ENCODE data around the gene DOCK3.
"Not testable (repeated sequence)": the region's sequence is repeated elsewhere in the genome, so short reads cannot be mapped to it uniquely, and the experiment has no call there.

The DOCK3 gene

DNA sequence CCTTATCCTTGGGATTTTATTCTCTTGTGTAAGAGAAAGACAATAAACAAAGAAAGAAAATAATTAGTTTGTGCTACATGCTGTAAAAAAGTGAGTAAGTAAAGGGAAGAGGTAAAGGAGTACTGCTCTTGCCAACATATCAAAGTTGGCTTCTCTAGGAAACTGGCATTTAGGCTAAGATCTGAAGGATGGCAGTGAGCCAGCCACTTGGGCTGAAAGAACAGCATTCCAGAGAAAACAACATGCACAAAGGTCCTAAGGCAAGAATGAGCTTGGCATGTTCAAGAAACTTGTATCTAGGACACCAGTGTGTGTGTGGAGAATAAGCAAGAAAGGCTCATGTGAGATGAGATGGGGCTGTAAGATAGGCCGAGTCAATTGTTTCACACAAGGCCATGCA, 464.9 kb downstream of the DOCK3 start:
- DNase-seq, result no peak

- DNase-seq, result no peak
These were observed 466.8 kb downstream of the DOCK3 start for GRCh38 chr3:51141573-51141972.

DNA sequence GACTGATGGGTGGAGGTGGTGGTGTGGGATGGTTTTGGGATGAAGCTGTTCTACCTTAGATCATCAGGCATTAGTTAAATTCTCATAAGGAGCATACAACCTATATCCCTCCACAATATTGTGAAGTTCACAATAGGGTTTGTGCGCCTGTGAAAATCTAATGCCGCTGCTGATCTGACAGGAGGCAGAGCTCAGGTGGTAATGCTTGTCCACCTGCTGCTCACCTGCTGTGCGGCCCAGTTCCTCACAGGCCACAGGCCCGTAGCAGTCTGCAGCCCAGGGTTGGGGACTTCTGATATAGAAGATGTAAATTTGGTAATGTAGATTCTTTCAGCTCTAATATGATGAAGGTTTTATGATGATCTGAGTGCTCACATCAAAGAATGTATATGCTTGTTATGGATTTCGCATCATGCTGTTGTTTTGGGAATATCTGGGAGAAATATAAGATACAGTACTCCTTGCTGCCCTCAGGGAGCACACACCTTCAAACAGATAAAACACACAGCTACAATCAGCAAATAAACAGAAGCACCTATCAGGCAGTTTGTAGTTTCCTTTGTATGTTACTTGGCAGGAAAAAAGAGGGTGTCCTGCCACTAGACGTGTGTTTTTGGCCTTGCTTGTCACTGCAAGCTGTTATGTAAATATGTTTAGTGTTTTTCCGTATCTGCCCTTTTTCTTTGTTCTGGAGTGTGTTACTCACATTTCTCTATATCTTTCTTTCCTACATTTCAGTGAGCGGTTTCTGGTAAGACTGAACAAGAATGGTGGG, 471.3 kb downstream of the DOCK3 start:
- DNase-seq, result no peak

- no peak for DNase-seq
These were observed 472.1 kb downstream of the DOCK3 start for GRCh38 chr3:51146781-51147180.

GRCh38 chr3:51156147-51156546, 481.4 kb downstream of the DOCK3 start:
- DNase-seq, result no peak

DNA sequence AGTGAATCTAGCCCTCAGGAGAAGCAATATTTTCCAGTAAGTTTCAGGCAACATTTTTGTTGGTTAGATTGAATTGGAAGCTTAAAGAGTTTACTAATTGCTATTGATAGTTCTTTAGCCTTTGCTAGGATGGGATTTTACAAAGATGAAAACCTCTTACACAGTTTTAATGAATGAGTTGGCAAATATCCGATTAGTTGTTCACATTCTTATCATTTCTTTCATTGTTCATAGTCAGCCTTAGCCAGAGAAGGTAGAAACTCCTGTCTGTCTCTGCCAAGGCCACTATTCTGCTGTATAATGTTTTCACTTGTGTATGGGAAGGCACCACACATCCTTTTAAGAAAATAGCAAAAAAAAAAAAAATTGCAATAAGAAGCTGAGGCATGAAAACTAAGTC, 488.3 kb downstream of the DOCK3 start:
- no peak for DNase-seq

DNA sequence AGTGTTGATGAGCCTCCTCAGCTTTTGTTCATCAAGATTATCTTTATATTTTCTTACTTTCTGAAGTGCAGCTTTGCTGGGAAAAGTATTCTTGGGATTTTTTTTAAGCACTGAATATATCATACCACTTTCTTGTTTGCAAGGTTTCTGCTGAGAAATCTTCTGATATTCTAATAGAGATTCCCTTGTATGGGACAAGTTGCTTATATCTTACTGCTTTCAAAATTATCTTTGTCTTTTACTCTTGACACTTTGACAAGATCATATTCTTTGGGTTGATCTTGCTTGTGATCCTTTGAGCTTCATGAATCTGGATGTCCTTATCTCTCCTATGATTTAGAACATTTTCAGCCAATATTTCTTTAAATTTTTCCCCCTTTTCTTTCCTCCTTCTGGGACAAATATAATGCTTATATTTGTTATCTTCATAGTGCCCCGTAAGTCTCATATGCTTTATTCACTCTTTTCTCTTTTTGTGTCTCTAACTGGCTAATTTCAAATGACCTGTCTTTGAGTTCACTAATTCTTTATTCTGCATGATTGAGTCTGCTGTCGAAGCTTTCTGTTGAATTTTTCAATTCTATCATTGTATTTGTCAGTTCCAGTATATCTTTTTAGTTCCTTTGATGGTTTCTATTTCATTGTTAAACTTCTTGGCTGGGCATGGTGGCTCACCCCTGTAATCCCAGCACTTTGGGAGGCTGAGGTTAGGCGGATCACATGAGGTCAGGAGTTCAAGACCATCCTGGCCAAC, 499.0 kb downstream of the DOCK3 start:
- DNase-seq, result no peak

- no peak for DNase-seq
These were observed 502.2 kb downstream of the DOCK3 start for GRCh38 chr3:51176923-51177322.

GRCh38 chr3:51186446-51186845, 511.7 kb downstream of the DOCK3 start:
- DNase-seq, result not testable (repeated sequence)

DNA sequence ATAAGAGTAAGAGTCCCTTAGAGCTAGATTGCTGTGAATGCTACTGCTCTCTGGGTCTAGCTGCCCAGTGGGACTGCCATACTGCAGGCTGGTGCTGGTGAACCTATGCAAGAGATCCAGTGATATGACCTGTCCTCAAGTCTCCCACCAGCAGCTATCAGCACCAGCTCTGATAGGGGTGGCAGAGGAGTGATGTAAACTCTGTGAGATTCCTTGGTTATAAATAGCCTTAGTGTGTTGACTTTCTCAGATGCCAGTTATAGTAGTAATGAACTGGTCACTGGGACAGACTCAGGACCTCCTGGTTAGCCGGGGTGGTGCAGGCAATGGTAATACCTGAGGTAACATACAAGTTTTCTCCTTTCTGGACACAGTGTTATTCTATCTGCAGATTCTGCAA, 515.5 kb downstream of the DOCK3 start:
- DNase-seq, result no peak

GRCh38 chr3:51190827-51191226, 516.1 kb downstream of the DOCK3 start:
- no peak for DNase-seq

DNA sequence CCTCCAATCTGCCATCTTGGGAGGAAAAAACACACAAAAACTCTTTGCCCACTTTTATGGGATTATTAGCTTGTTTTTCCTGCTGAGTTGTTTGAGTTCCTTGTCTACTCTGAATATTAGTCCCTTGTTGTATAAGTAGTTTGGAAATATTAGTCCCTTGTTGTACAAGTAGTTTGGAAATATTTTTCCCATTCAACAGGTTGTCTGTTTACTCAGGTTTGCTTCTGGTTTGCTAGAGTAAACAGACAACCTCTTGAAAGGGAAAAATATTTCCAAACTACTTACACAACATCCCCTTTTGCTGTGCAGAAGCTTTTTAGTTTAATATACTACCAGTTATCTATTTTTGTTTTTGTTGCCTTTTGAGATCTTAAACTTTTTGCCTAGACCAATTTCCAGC, 517.0 kb downstream of the DOCK3 start:
- no peak for DNase-seq

DNA sequence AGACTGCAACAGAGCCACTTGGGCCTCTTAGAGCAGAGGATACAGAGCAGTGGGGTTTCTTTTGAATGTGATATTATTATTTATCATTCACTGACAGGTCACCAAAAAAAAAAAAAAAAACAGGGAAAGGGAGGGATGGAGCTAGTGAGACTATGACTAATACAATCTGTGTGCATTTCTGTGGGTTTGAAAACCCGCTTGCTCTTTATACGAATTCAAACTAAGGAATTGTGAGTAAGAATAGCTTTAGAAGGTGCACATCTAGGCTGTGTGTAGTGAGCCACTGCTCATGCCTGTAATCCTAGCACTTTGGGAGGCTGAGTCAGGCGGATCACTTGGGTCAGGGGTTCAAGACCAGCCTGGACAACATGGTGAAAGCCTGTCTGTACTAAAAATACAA, 523.8 kb downstream of the DOCK3 start:
- DNase-seq, result no peak

- not testable (repeated sequence) for DNase-seq
These were observed 524.6 kb downstream of the DOCK3 start for GRCh38 chr3:51199296-51199695.

DNA sequence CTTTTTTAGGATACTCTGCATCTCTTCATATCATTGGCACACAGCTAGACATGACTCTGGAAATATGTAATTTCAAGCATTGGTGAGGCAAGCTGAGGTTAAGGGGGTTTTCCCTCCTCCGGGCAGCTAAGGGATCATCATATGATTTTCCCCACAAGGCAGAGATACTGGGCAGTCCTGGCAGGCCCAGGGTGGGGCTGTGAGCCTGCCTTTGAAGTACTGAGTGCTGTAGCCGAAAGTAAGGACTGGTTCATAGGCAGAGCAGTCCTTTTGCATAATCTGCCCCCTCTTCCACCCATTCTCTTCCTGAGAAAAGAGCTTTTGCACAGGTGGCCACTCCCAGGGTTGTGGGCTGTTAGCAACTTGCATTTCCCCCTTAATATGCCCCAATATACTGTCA, 541.6 kb downstream of the DOCK3 start:
- DNase-seq, result no peak

DNA sequence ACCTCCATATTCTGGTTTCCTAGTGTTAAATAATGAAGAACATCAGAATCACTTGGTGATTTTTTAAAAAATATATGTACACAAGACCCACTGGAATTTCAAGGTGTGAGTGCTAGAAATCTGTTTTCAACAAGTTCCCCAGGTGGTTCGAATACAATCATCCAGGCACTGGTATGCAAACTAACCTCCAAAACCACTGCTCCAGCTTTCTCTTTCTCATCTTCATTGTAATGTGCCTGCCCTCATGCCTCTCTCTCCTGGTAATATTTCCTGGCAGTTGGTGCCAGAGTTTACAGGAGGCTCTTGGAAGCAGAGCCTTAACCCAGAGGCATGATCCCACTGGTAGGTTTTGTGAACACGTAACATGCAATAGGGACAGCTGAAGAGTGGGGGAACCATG, 547.2 kb downstream of the DOCK3 start:
- no peak for DNase-seq

- no peak for DNase-seq
These were observed 549.6 kb downstream of the DOCK3 start for GRCh38 chr3:51224283-51224682.

DNA sequence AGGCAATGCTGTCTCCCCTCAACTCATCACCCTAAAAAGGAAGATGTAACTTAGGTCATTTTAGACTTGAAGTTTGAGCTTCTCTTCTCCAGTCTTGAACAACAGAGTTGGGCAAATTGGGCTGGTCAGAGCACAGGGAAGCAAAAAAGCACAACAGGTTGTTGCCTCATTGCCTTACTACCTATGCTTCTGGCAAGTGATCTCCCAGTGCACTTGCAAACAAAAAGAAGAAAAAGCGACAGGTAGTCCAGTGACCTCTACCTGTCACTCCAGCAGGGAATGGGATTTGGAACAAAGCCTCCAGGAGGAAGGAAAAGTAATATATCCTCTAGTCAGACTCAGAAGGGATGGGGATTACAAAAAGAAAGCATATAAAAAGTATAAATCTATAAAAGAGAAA, 550.1 kb downstream of the DOCK3 start:
- no peak for DNase-seq

GRCh38 chr3:51242939-51243338, 568.2 kb downstream of the DOCK3 start:
- no peak for DNase-seq

GRCh38 chr3:51243924-51244323, 569.2 kb downstream of the DOCK3 start:
- DNase-seq, result no peak

DNA sequence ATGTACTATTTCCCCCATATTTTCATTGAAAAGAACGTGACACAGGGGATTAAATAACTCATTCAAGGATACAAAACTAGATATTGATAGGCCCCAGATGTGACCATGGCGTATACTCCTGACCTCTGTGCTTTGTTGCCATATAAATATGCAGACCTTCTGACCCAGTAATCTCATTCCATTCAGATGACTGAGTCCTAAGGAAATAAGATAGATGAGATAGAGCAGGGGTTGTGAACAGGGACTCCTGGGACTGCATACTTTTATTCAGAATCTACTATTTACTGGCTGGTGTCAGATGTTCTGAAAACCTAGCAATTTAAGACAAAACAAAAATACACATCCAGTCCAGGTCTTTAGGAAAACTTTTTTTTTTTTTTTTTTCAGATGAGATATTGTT, 571.1 kb downstream of the DOCK3 start:
- DNase-seq, result no peak

DNA sequence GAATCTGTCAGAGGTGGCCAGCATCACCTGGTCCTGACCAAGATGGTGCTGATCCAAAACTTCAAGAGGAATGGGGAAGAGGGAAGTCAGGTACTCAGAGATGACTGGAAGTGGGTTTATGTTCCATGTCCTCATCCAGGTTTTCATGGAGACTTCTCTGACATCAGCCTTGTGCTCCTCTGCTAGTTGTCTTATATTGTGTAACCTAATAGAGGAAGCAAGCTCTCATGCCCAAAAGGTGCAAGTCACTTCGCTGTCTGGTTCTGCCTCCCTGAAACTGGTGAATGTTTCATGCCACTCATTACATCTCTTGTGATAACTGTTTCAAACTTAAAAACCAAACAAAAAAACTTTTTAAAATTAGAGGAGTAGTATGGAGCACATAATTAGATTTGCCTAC, 583.1 kb downstream of the DOCK3 start:
- no peak for DNase-seq

DNA sequence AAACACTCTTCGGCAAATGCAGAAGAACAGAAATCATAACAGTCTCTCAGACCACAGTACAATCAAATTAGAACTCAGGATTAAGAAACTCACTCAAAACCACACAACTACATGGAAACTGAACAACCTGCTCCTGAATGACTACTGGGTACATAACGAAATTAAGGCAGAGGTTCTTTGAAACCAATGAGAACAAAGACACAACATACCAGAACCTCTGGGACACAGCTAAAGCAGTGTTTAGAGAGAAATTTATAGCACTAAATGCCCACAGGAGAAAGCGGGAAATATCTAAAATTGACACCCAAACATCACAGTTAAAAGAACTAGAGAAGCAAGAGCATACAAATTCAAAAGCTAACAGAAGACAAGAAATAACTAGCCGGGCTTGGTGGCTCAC, 589.4 kb downstream of the DOCK3 start:
- not testable (repeated sequence) for DNase-seq

GRCh38 chr3:51268132-51268531, 593.4 kb downstream of the DOCK3 start:
- DNase-seq, result no peak

- DNase-seq, result no peak
These were observed 594.7 kb downstream of the DOCK3 start for GRCh38 chr3:51269466-51269865.

Data from CD4-positive, alpha-beta T cell treated with Interleukin-6 for 4 hours (primary cell).